WTC11 (cell line): ENCODE results near the gene RPS6KA2. TPM values are rescaled to one million over a fixed set of nuclear protein-coding genes. Genes with fewer than 3 reads are reported as not detected.
A peak's percentile ranks its signal among the peaks of the same experiment; 100 is the strongest.

Source experiments
- ATAC-seq: fragments of 200-7000 bp; cut with Tn5 transposase; 2 replicates; pipeline ENCODE4 v1.10.0; 2021; ENCODE audit warnings: mild to moderate bottlenecking, moderate library complexity
- CTCF ChIA-PET: fragments of 300-600 bp; sonication (Branson Sonifier 250); formaldehyde crosslinking; loops from one replicate; lab custom pipeline; 2021; ENCODE audit warnings: antibody characterized with exemption; lab: Charles Lee
- POLR2A ChIA-PET: fragments of 350-600 bp; sonication (Branson Sonifier 250); formaldehyde crosslinking; loops from one replicate; lab custom pipeline; 2021; ENCODE audit warnings: antibody characterized with exemption; lab: Charles Lee
- DNase-seq: peaks from one replicate; pipeline ENCODE4 v3.0.0; 2021; ENCODE audit warnings: low spot score
- H3K27ac Mint-ChIP-seq: 2 replicates; pipeline ENCODE4 v1.8.0; 2021; ENCODE audit warnings: mixed read lengths
- H3K27me3 Mint-ChIP-seq: 2 replicates; pipeline ENCODE4 v1.8.0; 2021; ENCODE audit warnings: low read depth, mild to moderate bottlenecking, moderate library complexity, mixed read lengths
- H3K36me3 Mint-ChIP-seq: 2 replicates; pipeline ENCODE4 v1.8.0; 2021; ENCODE audit warnings: mixed read lengths
- H3K4me1 Mint-ChIP-seq: 2 replicates; pipeline ENCODE4 v1.8.0; 2022; ENCODE audit warnings: mixed read lengths
- H3K4me3 Mint-ChIP-seq: 2 replicates; pipeline ENCODE4 v1.8.0; 2021; ENCODE audit warnings: mild to moderate bottlenecking, moderate library complexity, mixed read lengths
- H3K9me3 Mint-ChIP-seq: 2 replicates; pipeline ENCODE4 v1.8.0; 2021; ENCODE audit warnings: mixed read lengths
- GRHL2 ChIP-seq: fragments of 250-450 bp; sonication (Bioruptor Pico); IDR thresholded peaks from 2 replicates; pipeline ENCODE4 v1.8.0; 2022; ENCODE audit warnings: mild to moderate bottlenecking, moderate library complexity; ENCODE audit not compliant: insufficient replicate concordance, severe bottlenecking
- JAZF1 ChIP-seq: fragments of 250-450 bp; sonication (Bioruptor Pico); IDR thresholded peaks from 2 replicates; pipeline ENCODE4 v1.9.0; 2021; ENCODE audit warnings: moderate library complexity, mild to moderate bottlenecking, inconsistent platforms
- JUN ChIP-seq: sonication (generic); formaldehyde crosslinking; IDR thresholded peaks from 2 replicates; pipeline ENCODE4 v1.8.0; 2023; ENCODE audit warnings: mild to moderate bottlenecking, missing genetic modification reagents
- KAT7 ChIP-seq: sonication (generic); formaldehyde crosslinking; IDR thresholded peaks from 2 replicates; pipeline ENCODE4 v1.8.1; 2023; ENCODE audit warnings: missing genetic modification reagents, mild to moderate bottlenecking, borderline replicate concordance
- MXD4 ChIP-seq: fragments of 250-450 bp; sonication (Bioruptor Pico); IDR thresholded peaks from 2 replicates; pipeline ENCODE4 v1.8.0; 2021; ENCODE audit warnings: mild to moderate bottlenecking, moderate library complexity, borderline replicate concordance
- NFATC4 ChIP-seq: fragments of 250-450 bp; sonication (Bioruptor Pico); IDR thresholded peaks from 2 replicates; pipeline ENCODE4 v1.9.0; 2021; ENCODE audit warnings: mild to moderate bottlenecking
- NFE2L1 ChIP-seq: sonication (generic); formaldehyde crosslinking; IDR thresholded peaks from 2 replicates; pipeline ENCODE4 v1.8.1; 2023; ENCODE audit warnings: missing genetic modification reagents
- NR1H2 ChIP-seq: sonication (generic); formaldehyde crosslinking; IDR thresholded peaks from 2 replicates; pipeline ENCODE4 v1.9.0; 2021; ENCODE audit warnings: mild to moderate bottlenecking, moderate library complexity, missing genetic modification reagents
- RELA ChIP-seq: sonication (generic); formaldehyde crosslinking; IDR thresholded peaks from 2 replicates; pipeline ENCODE4 v1.8.1; 2022; ENCODE audit warnings: missing genetic modification reagents, mild to moderate bottlenecking, borderline replicate concordance
- SMAD3 ChIP-seq: sonication (generic); formaldehyde crosslinking; IDR thresholded peaks from 2 replicates; pipeline ENCODE4 v1.8.0; 2022; ENCODE audit warnings: missing genetic modification reagents, mild to moderate bottlenecking, borderline replicate concordance
- TCF7 ChIP-seq: sonication (generic); formaldehyde crosslinking; IDR thresholded peaks from 2 replicates; pipeline ENCODE4 v1.8.0; 2022; ENCODE audit warnings: mild to moderate bottlenecking, low read depth, missing genetic modification reagents, moderate library complexity
- TEAD4 ChIP-seq: sonication (generic); formaldehyde crosslinking; IDR thresholded peaks from 2 replicates; pipeline ENCODE4 v1.8.0; 2022; ENCODE audit warnings: mild to moderate bottlenecking, missing genetic modification reagents
- ZNF121 ChIP-seq: sonication (generic); formaldehyde crosslinking; IDR thresholded peaks from 2 replicates; pipeline ENCODE4 v1.8.0; 2023; ENCODE audit warnings: missing genetic modification reagents
- ZNF317 ChIP-seq: sonication (generic); formaldehyde crosslinking; IDR thresholded peaks from 2 replicates; pipeline ENCODE4 v1.8.1; 2023; ENCODE audit warnings: low read depth, mild to moderate bottlenecking, moderate library complexity, missing genetic modification reagents, borderline replicate concordance
- total RNA-seq: library from RNA; stranded (reverse); gene quantifications from 3 replicates; pipeline ENCODE4 v1.2.3, GENCODE V29; 2021
- TF ChIP-seq, protein P1 (sequence below): sonication (generic); formaldehyde crosslinking; IDR thresholded peaks from 2 replicates; pipeline ENCODE4 v1.8.1; 2023; ENCODE audit warnings: mild to moderate bottlenecking, missing genetic modification reagents
- TF ChIP-seq, protein P2 (sequence below): sonication (generic); formaldehyde crosslinking; IDR thresholded peaks from 2 replicates; pipeline ENCODE4 v1.8.1; 2023; ENCODE audit warnings: mild to moderate bottlenecking, missing genetic modification reagents
- TF ChIP-seq, protein P3 (sequence below): sonication (generic); formaldehyde crosslinking; IDR thresholded peaks from 2 replicates; pipeline ENCODE4 v1.8.1; 2022; ENCODE audit warnings: mild to moderate bottlenecking, missing genetic modification reagents, moderate library complexity, borderline replicate concordance
- TF ChIP-seq, protein P4 (sequence below): fragments of 200-600 bp; IDR thresholded peaks from 2 replicates; pipeline ENCODE4 v1.8.0; 2022; ENCODE audit warnings: antibody characterized with exemption
- TF ChIP-seq, protein P5 (sequence below): sonication (generic); formaldehyde crosslinking; IDR thresholded peaks from 2 replicates; pipeline ENCODE4 v1.8.1; 2022; ENCODE audit warnings: missing genetic modification reagents, borderline replicate concordance
- TF ChIP-seq, protein P6 (sequence below): sonication (generic); formaldehyde crosslinking; conservative IDR thresholded peaks from 2 replicates; pipeline ENCODE4 v1.8.1; 2022; ENCODE audit warnings: mild to moderate bottlenecking, missing genetic modification reagents
- TF ChIP-seq, protein P7 (sequence below): fragments of 250-450 bp; sonication (Bioruptor Pico); IDR thresholded peaks from 2 replicates; pipeline ENCODE4 v1.9.0; 2021; ENCODE audit warnings: moderate library complexity, mild to moderate bottlenecking, inconsistent platforms, borderline replicate concordance

Gene RPS6KA2
- total RNA-seq, 1 experiment from 2014 or later = 24.2 TPM

DNA sequence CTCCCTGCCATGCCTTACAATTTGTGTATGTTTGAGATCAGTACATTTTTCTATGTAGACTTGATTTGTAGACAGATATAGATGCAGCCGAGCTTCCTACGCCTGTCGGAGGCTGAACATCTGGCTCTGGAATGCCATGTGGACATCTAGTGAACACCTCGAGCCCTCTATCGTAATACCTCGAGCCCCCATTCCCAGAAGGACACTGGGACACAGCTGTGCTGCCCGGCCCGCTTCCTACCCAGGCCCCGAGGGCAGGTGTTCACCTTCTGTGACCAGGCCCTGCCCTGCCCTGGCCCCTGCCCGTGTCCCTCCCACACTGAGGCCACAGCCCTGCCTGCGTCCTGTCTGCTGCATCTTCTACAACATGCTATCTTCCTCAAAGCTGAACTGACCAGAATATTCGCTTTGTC lies 12.9 kb downstream of the RPS6KA2 start:
- Mint-ChIP-seq H3K4me1 (peaks cover 64% of the 10 kb centered on the region), H3K4me3 (no peak overlapping the region), H3K27me3 (no peaks in the 10 kb centered on the region), H3K36me3 (peaks cover 13% of the 10 kb centered on the region), H3K9me3 (no peaks in the 10 kb centered on the region), H3K27ac (peak overlapping the region; percentile 24)
- TF ChIP-seq MXD4 (CRISPR knock-in tag) (no peak), TEAD4 (no peak), NFATC4 (CRISPR knock-in tag) (no peak), JUN (CRISPR knock-in tag) (no peak), RELA (CRISPR knock-in tag) (no peak), TCF7 (CRISPR knock-in tag) (no peak), ZNF317 (no peak), NFE2L1 (CRISPR knock-in tag) (no peak), JAZF1 (CRISPR knock-in tag) (no peak), GRHL2 (CRISPR knock-in tag) (no peak), KAT7 (CRISPR knock-in tag) (no peak)
- TF ChIP-seq, protein P1, sequence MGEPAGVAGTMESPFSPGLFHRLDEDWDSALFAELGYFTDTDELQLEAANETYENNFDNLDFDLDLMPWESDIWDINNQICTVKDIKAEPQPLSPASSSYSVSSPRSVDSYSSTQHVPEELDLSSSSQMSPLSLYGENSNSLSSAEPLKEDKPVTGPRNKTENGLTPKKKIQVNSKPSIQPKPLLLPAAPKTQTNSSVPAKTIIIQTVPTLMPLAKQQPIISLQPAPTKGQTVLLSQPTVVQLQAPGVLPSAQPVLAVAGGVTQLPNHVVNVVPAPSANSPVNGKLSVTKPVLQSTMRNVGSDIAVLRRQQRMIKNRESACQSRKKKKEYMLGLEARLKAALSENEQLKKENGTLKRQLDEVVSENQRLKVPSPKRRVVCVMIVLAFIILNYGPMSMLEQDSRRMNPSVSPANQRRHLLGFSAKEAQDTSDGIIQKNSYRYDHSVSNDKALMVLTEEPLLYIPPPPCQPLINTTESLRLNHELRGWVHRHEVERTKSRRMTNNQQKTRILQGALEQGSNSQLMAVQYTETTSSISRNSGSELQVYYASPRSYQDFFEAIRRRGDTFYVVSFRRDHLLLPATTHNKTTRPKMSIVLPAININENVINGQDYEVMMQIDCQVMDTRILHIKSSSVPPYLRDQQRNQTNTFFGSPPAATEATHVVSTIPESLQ (CRISPR knock-in tag) = no peak
- TF ChIP-seq, protein P2, sequence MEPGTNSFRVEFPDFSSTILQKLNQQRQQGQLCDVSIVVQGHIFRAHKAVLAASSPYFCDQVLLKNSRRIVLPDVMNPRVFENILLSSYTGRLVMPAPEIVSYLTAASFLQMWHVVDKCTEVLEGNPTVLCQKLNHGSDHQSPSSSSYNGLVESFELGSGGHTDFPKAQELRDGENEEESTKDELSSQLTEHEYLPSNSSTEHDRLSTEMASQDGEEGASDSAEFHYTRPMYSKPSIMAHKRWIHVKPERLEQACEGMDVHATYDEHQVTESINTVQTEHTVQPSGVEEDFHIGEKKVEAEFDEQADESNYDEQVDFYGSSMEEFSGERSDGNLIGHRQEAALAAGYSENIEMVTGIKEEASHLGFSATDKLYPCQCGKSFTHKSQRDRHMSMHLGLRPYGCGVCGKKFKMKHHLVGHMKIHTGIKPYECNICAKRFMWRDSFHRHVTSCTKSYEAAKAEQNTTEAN = no peak
- TF ChIP-seq, protein P3, sequence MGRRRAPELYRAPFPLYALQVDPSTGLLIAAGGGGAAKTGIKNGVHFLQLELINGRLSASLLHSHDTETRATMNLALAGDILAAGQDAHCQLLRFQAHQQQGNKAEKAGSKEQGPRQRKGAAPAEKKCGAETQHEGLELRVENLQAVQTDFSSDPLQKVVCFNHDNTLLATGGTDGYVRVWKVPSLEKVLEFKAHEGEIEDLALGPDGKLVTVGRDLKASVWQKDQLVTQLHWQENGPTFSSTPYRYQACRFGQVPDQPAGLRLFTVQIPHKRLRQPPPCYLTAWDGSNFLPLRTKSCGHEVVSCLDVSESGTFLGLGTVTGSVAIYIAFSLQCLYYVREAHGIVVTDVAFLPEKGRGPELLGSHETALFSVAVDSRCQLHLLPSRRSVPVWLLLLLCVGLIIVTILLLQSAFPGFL (CRISPR knock-in tag) = no peak
- CTCF ChIA-PET = no interaction called here
- POLR2A ChIA-PET = no interaction called here
- no peak for DNase-seq
- ATAC-seq = no peak

DNA sequence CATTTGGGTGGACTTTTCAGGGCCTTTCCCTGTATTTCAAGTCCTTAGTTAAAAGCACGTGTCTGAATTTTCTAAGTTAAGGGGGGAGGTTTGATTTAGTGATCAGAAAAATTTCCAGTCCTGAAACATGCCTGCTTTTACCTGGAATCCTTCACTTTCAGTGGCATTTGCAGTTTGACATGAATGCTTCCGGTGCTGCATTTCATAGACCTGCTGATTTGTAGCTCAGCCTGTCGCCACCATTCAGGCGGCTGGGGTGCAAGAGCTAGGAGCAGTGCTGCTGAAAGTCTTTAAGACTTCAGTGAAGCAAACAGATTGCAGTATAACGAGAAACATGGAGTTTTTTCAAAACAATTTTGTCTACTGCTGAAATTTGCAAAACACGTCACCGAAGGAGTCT lies 14.0 kb downstream of the RPS6KA2 start:
- CTCF ChIA-PET = interaction anchor here (0.6 to 1.1 kb wide), 4 partner anchors 13 to 377 kb away, joined by 3 to 5 read pairs (median 4); partner anchors contain the start of gene RPS6KA2
- Mint-ChIP-seq H3K9me3 (no peaks in the 10 kb centered on the region), H3K4me1 (peaks cover 66% of the 10 kb centered on the region), H3K27me3 (no peaks in the 10 kb centered on the region), H3K27ac (peak overlapping the region; percentile 80), H3K36me3 (peaks cover 3% of the 10 kb centered on the region; the same call in 1 of the 2 replicates), H3K4me3 (no peak overlapping the region)
- DNase-seq (no peak), ATAC-seq (no peak)
- TF ChIP-seq ZNF317 (no peak), ZNF121 (CRISPR knock-in tag) (no peak), MXD4 (CRISPR knock-in tag) (no peak), SMAD3 (CRISPR knock-in tag) (no peak), NR1H2 (no peak)
- TF ChIP-seq, protein P4, sequence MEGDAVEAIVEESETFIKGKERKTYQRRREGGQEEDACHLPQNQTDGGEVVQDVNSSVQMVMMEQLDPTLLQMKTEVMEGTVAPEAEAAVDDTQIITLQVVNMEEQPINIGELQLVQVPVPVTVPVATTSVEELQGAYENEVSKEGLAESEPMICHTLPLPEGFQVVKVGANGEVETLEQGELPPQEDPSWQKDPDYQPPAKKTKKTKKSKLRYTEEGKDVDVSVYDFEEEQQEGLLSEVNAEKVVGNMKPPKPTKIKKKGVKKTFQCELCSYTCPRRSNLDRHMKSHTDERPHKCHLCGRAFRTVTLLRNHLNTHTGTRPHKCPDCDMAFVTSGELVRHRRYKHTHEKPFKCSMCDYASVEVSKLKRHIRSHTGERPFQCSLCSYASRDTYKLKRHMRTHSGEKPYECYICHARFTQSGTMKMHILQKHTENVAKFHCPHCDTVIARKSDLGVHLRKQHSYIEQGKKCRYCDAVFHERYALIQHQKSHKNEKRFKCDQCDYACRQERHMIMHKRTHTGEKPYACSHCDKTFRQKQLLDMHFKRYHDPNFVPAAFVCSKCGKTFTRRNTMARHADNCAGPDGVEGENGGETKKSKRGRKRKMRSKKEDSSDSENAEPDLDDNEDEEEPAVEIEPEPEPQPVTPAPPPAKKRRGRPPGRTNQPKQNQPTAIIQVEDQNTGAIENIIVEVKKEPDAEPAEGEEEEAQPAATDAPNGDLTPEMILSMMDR = no peak
- TF ChIP-seq, protein P5, sequence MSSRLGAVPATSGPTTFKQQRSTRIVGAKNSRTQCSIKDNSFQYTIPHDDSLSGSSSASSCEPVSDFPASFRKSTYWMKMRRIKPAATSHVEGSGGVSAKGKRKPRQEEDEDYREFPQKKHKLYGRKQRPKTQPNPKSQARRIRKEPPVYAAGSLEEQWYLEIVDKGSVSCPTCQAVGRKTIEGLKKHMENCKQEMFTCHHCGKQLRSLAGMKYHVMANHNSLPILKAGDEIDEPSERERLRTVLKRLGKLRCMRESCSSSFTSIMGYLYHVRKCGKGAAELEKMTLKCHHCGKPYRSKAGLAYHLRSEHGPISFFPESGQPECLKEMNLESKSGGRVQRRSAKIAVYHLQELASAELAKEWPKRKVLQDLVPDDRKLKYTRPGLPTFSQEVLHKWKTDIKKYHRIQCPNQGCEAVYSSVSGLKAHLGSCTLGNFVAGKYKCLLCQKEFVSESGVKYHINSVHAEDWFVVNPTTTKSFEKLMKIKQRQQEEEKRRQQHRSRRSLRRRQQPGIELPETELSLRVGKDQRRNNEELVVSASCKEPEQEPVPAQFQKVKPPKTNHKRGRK (CRISPR knock-in tag) = no peak
- TF ChIP-seq, protein P6, sequence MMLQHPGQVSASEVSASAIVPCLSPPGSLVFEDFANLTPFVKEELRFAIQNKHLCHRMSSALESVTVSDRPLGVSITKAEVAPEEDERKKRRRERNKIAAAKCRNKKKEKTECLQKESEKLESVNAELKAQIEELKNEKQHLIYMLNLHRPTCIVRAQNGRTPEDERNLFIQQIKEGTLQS (CRISPR knock-in tag) = no peak
- TF ChIP-seq, protein P7, sequence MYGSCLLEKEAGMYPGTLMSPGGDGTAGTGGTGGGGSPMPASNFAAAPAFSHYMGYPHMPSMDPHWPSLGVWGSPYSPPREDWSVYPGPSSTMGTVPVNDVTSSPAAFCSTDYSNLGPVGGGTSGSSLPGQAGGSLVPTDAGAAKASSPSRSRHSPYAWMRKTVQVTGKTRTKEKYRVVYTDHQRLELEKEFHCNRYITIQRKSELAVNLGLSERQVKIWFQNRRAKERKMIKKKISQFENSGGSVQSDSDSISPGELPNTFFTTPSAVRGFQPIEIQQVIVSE (CRISPR knock-in tag) = no peak
- TF ChIP-seq, protein P1 (CRISPR knock-in tag) = no peak
- POLR2A ChIA-PET = interaction anchor here (1.1 kb wide), 1 partner anchor 14 kb away, joined by 3 read pairs; the partner anchor contains the start of gene RPS6KA2
